ENCODE results near the gene EVI2A. TPM values are rescaled to one million over a fixed set of nuclear protein-coding genes. Genes with fewer than 3 reads are reported as not detected.

Gene EVI2A
- total and polyA plus RNA-seq, 2 experiments from 2014 or later, result 1.3 TPM; not detected in 1

DNA sequence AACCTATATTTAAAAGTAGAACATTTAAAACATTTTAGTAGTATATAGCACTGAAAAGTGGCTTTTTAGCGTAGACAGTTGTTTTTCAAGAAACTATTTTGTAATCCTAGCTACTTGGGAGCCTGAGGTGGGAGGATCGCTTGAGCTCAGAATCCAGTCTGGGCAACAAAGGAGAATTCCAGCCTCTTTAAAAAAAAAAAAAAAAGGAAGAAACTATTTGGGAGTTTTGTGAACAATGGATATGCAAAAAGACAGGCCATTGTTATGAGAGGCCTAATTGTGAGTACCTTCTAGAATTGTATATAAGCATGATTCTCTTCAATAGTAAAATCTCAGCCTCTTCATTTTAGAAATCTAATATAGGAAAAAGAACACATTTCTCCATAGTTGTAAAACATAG is 42.0 kb downstream of the EVI2A start (continued):
- TF ChIP-seq, protein P1, sequence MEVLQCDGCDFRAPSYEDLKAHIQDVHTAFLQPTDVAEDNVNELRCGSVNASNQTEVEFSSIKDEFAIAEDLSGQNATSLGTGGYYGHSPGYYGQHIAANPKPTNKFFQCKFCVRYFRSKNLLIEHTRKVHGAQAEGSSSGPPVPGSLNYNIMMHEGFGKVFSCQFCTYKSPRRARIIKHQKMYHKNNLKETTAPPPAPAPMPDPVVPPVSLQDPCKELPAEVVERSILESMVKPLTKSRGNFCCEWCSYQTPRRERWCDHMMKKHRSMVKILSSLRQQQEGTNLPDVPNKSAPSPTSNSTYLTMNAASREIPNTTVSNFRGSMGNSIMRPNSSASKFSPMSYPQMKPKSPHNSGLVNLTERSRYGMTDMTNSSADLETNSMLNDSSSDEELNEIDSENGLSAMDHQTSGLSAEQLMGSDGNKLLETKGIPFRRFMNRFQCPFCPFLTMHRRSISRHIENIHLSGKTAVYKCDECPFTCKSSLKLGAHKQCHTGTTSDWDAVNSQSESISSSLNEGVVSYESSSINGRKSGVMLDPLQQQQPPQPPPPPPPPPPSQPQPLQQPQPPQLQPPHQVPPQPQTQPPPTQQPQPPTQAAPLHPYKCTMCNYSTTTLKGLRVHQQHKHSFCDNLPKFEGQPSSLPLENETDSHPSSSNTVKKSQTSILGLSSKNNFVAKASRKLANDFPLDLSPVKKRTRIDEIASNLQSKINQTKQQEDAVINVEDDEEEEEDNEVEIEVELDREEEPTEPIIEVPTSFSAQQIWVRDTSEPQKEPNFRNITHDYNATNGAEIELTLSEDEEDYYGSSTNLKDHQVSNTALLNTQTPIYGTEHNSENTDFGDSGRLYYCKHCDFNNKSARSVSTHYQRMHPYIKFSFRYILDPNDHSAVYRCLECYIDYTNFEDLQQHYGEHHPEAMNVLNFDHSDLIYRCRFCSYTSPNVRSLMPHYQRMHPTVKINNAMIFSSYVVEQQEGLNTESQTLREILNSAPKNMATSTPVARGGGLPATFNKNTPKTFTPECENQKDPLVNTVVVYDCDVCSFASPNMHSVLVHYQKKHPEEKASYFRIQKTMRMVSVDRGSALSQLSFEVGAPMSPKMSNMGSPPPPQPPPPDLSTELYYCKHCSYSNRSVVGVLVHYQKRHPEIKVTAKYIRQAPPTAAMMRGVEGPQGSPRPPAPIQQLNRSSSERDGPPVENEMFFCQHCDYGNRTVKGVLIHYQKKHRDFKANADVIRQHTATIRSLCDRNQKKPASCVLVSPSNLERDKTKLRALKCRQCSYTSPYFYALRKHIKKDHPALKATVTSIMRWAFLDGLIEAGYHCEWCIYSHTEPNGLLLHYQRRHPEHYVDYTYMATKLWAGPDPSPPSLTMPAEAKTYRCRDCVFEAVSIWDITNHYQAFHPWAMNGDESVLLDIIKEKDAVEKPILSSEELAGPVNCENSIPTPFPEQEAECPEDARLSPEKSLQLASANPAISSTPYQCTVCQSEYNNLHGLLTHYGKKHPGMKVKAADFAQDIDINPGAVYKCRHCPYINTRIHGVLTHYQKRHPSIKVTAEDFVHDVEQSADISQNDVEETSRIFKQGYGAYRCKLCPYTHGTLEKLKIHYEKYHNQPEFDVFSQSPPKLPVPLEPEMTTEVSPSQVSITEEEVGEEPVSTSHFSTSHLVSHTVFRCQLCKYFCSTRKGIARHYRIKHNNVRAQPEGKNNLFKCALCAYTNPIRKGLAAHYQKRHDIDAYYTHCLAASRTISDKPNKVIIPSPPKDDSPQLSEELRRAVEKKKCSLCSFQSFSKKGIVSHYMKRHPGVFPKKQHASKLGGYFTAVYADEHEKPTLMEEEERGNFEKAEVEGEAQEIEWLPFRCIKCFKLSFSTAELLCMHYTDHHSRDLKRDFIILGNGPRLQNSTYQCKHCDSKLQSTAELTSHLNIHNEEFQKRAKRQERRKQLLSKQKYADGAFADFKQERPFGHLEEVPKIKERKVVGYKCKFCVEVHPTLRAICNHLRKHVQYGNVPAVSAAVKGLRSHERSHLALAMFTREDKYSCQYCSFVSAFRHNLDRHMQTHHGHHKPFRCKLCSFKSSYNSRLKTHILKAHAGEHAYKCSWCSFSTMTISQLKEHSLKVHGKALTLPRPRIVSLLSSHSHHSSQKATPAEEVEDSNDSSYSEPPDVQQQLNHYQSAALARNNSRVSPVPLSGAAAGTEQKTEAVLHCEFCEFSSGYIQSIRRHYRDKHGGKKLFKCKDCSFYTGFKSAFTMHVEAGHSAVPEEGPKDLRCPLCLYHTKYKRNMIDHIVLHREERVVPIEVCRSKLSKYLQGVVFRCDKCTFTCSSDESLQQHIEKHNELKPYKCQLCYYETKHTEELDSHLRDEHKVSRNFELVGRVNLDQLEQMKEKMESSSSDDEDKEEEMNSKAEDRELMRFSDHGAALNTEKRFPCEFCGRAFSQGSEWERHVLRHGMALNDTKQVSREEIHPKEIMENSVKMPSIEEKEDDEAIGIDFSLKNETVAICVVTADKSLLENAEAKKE (CRISPR knock-in tag; IDR thresholded peaks at IDR 0.05), result no peak

DNA sequence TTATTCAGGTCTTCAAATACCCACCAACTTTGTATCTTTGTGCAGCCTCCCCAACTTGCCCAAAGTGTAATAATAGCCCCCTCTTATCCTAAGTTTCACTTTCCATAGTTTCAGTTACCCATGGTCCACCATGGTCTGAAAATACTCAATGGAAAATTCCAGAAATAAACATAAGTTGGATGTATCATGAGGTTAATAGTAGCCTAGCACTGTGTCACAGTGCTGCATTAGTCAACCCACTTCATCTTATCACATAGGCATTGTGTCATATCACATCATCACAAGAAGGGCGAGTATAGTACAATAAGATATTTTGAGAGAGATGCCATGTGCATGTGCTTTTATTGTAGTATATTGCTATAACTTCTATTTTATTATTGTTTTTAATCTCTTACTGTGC is 46.3 kb downstream of the EVI2A start:
- no peaks in the 10 kb centered on the region for H4K20me1 ChIP-seq (replicated peaks; ENCODE audit: insufficient read depth)
- no peaks in the 10 kb centered on the region for H3F3A ChIP-seq (replicated peaks; ENCODE audit: low read depth)
- H3K27ac ChIP-seq (ENCODE audit: low read depth), result no peak overlapping the region
- no peaks in the 10 kb centered on the region for H3K36me3 ChIP-seq (ENCODE audit: insufficient read depth)
- Mint-ChIP-seq H3K9me3 (no peaks in the 10 kb centered on the region), H3K27me3 (ENCODE audit: insufficient read depth, low read depth, poor library complexity) (peaks cover 2% of the 10 kb centered on the region), H3K36me3 (ENCODE audit: low read depth) (peaks cover 5% of the 10 kb centered on the region; the same call in 2 of the 3 replicates), H3K27ac (no peak overlapping the region), H3K4me1 (peaks cover 6% of the 10 kb centered on the region), H3K4me3 (no peak overlapping the region)
- H3K4me2 ChIP-seq, result no peak overlapping the region
- no peaks in the 10 kb centered on the region for H3K79me2 ChIP-seq (replicated peaks; ENCODE audit: insufficient read depth)
- no peak overlapping the region for H3K4me3 ChIP-seq
- H3K27me3 ChIP-seq (ENCODE audit: insufficient read depth), result no peaks in the 10 kb centered on the region
- no peak for ATAC-seq
- DNase-seq (ENCODE audit: low spot score), result no peak
- H3K9me2 ChIP-seq (ENCODE audit: insufficient read depth), result no peaks in the 10 kb centered on the region
- peaks cover 4% of the 10 kb centered on the region; the same call in 1 of the 2 replicates for H3K4me1 ChIP-seq (ENCODE audit: insufficient read depth)
- no peak overlapping the region for H2AFZ ChIP-seq
- no peak for TF ChIP-seq STAT1 (IDR thresholded peaks at IDR 0.05; ENCODE audit: unreplicated experiment)
- TF ChIP-seq ZNF114 (CRISPR knock-in tag; IDR thresholded peaks at IDR 0.05), result no peak
- no peak for TF ChIP-seq ZNF331 (CRISPR knock-in tag; IDR thresholded peaks at IDR 0.05; ENCODE audit: low read depth)
- TF ChIP-seq POLR2AphosphoS5 (IDR thresholded peaks at IDR 0.05; ENCODE audit: low read depth), result no peak
- no peak for TF ChIP-seq EZH2 (IDR thresholded peaks at IDR 0.05; ENCODE audit: low read depth, unreplicated experiment)
- TF ChIP-seq, protein P2, sequence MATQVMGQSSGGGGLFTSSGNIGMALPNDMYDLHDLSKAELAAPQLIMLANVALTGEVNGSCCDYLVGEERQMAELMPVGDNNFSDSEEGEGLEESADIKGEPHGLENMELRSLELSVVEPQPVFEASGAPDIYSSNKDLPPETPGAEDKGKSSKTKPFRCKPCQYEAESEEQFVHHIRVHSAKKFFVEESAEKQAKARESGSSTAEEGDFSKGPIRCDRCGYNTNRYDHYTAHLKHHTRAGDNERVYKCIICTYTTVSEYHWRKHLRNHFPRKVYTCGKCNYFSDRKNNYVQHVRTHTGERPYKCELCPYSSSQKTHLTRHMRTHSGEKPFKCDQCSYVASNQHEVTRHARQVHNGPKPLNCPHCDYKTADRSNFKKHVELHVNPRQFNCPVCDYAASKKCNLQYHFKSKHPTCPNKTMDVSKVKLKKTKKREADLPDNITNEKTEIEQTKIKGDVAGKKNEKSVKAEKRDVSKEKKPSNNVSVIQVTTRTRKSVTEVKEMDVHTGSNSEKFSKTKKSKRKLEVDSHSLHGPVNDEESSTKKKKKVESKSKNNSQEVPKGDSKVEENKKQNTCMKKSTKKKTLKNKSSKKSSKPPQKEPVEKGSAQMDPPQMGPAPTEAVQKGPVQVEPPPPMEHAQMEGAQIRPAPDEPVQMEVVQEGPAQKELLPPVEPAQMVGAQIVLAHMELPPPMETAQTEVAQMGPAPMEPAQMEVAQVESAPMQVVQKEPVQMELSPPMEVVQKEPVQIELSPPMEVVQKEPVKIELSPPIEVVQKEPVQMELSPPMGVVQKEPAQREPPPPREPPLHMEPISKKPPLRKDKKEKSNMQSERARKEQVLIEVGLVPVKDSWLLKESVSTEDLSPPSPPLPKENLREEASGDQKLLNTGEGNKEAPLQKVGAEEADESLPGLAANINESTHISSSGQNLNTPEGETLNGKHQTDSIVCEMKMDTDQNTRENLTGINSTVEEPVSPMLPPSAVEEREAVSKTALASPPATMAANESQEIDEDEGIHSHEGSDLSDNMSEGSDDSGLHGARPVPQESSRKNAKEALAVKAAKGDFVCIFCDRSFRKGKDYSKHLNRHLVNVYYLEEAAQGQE (IDR thresholded peaks at IDR 0.05; ENCODE audit: unreplicated experiment), result no peak
- TF ChIP-seq, protein P3, sequence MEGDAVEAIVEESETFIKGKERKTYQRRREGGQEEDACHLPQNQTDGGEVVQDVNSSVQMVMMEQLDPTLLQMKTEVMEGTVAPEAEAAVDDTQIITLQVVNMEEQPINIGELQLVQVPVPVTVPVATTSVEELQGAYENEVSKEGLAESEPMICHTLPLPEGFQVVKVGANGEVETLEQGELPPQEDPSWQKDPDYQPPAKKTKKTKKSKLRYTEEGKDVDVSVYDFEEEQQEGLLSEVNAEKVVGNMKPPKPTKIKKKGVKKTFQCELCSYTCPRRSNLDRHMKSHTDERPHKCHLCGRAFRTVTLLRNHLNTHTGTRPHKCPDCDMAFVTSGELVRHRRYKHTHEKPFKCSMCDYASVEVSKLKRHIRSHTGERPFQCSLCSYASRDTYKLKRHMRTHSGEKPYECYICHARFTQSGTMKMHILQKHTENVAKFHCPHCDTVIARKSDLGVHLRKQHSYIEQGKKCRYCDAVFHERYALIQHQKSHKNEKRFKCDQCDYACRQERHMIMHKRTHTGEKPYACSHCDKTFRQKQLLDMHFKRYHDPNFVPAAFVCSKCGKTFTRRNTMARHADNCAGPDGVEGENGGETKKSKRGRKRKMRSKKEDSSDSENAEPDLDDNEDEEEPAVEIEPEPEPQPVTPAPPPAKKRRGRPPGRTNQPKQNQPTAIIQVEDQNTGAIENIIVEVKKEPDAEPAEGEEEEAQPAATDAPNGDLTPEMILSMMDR (conservative IDR thresholded peaks at IDR 0.05; ENCODE audit: low read depth in 2 of 2), result no peak
- TF ChIP-seq NANOG (IDR thresholded peaks at IDR 0.05; ENCODE audit: borderline replicate concordance), result no peak

Data from GM23338 (cell line).